ENCODE measurements around the gene ZNRF1.
A peak's percentile ranks its signal among the peaks of the same experiment; 100 is the strongest.
"Not testable (repeated sequence)": the region's sequence is repeated elsewhere in the genome, so short reads cannot be mapped to it uniquely, and the experiment has no call there.

ZNRF1 gene

DNA sequence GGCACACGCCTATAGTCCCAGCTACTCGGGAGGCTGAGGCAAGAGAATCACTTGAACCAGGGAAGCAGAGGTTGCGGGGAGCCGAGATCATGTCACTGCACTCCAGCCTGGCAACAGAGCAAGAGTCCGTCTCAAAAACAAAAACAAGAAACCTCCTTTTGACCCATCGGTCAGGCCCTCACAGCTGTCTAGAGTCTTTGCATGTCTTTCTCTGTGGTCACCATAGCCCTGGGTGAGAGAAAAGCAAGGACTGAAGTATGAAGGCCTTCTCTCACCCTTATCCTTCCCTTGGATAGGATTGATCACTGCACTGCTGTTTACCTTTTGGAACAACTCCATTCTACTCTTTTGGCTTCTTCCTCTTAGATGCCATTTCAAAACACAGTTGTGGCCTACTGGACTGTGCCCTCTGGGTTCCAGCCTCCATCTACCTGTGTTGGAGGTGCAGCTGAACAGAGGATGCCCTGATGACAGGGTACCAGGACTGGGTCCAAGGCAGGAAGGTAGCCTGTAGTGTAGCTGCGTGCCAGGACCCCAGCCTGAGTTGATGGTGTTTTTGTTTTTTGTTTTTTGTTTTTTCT lies 80.6 kb downstream of the ZNRF1 start:
- DNase-seq (ENCODE audit: low read depth) = no peak

- peak; percentile 69 for DNase-seq (ENCODE audit: low read depth)
Measured at GRCh38 chr16:75080205-75081029, 81.6 kb downstream of the ZNRF1 start.

GRCh38 chr16:75081179-75081859 lies 82.5 kb downstream of the ZNRF1 start:
- DNase-seq (ENCODE audit: low read depth) = no peak

DNA sequence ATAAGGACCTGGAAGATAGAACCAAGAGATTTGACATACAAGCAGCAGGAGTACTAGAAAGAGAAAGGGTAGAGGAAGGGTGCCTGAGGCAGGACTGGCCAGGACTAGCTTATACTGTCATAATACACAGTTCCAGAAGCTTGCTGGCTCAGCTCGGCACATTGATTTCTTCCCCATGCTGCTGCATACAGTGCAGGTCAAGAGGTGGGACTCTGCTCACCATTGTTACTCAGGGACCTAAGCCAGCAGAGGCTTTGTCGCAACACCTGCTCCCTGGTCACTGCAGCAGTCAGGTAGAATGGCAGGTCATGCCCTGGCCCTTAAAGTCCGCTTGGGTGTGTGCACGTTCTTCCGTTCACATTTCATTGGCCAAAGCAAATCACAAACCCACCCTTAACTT lies 85.0 kb downstream of the ZNRF1 start:
- no peak for DNase-seq (ENCODE audit: low read depth)

DNA sequence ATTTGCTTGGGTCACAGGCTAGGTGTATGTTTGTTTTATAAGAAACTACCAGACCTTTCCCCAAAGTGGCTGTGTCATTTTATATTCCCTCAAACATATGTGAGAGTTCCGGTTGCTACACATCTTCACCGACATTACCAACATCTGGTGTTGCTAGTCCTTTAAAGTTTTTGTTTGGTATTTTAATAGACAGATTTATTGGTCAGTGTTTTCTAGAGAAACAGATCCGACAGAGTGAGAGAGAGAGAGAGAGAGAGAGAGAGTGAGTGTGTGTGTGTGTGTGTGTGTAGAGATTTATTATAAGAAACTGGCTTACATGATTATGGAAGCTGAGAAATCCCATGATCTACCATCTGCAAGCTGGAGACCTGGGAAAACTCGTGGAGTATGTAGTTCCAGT lies 86.7 kb downstream of the ZNRF1 start:
- DNase-seq (ENCODE audit: low read depth) = no peak

DNA sequence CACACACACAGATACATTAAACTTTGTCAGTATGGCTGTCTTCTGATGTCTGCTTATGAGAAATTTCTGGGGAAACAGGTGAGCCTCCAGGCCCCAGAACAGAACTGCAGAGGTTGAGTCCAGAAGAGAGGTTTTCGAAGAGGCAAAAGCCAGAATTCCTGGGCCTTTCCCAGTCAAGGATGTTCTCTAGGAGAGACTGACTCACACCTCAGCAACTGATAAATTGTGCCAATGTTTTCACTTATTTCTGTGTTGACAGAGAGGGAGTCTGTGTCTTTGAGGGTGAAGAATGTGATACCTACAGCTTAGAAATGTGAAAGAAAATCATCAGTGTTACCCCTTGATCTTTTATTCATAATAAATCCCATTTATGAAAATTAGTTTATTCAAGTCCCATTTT lies 87.5 kb downstream of the ZNRF1 start:
- DNase-seq (ENCODE audit: low read depth) = peak; percentile 45

GRCh38 chr16:75086688-75087374 lies 88.0 kb downstream of the ZNRF1 start:
- no peak for DNase-seq (ENCODE audit: low read depth)

- peak; percentile 46 for DNase-seq (ENCODE audit: low read depth)
Measured at GRCh38 chr16:75087375-75087979, 88.7 kb downstream of the ZNRF1 start.

GRCh38 chr16:75088216-75088615 lies 89.4 kb downstream of the ZNRF1 start:
- no peak for DNase-seq (ENCODE audit: low read depth)

- no peak for DNase-seq (ENCODE audit: low read depth)
Measured at GRCh38 chr16:75088934-75089333, 90.1 kb downstream of the ZNRF1 start.

DNA sequence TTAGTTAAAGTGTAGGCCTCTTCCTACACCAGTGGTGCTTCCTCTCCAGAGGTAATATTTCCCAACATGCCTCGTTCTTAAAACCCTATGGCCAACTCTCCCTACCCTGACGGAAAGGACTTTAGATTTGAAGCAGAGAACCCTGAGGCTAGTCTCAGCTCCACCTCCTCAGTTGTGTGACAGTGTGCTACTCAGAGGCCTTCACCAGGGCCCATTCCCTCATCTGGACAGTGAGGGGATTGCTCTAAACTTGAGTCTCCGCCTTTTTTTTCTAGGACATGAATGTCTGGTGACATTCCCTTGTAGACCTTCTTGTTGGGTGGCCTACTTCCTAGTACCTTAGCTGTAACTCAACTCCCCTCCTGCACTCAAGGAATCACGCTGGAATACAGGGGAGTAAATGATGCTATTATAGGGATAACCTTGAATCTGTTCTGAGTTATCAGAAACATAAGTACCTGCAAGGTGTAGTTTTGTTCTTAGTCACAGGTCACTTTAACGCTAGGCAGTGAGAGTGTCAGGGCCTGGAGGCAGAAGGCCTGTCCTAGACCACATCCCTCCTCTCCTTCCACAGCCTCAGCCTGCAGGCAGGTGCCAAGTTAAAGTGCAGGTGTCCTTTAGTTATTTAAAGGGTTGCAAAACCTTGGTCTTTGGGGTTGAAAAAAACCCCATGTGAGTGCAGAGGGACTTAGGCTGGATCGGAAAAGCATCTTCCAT lies 90.8 kb downstream of the ZNRF1 start:
- no peak for DNase-seq (ENCODE audit: low read depth)

DNA sequence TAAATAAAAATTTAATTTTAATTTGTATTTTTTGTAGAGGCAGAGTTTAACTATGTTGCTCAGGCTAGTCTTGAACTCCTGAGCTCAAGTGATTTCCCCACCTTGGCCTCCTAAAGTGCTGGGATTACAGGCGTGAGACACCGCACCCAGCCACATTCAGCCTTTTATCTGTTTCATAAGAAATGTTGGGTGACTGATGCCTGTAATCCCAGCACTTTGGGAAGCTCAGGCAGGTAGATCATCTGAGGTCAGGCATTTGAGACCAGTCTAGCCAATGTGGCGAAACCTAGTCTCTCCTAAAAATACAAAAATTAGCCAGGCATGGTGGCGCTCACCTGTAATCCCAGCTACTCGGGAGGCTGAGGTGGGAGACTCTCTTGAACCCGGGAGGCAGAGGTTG lies 92.1 kb downstream of the ZNRF1 start:
- DNase-seq (ENCODE audit: low read depth) = peak; percentile 46

- DNase-seq (ENCODE audit: low read depth) = not testable (repeated sequence)
Measured at GRCh38 chr16:75091619-75092018, 92.8 kb downstream of the ZNRF1 start.

DNA sequence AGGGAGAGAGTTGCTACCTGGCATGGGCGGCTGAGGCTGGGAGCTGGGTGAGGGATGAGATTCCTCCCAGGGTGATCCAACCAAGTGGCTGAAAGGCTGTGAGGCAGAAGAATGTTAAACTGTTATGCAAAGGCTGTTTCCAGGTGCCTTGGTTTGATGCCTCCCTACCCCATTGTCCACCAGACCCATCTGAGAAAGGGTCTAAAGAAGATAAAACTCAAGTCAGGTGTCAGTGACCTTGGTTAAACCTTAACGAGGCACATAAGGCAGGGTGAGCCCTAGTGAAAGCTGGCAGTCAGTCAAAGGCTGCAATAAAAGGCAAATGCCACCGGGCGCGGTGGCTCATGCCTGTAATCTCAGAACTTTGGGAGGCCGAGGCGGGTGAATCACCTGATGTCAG lies 94.0 kb downstream of the ZNRF1 start:
- DNase-seq (ENCODE audit: low read depth) = no peak

DNA sequence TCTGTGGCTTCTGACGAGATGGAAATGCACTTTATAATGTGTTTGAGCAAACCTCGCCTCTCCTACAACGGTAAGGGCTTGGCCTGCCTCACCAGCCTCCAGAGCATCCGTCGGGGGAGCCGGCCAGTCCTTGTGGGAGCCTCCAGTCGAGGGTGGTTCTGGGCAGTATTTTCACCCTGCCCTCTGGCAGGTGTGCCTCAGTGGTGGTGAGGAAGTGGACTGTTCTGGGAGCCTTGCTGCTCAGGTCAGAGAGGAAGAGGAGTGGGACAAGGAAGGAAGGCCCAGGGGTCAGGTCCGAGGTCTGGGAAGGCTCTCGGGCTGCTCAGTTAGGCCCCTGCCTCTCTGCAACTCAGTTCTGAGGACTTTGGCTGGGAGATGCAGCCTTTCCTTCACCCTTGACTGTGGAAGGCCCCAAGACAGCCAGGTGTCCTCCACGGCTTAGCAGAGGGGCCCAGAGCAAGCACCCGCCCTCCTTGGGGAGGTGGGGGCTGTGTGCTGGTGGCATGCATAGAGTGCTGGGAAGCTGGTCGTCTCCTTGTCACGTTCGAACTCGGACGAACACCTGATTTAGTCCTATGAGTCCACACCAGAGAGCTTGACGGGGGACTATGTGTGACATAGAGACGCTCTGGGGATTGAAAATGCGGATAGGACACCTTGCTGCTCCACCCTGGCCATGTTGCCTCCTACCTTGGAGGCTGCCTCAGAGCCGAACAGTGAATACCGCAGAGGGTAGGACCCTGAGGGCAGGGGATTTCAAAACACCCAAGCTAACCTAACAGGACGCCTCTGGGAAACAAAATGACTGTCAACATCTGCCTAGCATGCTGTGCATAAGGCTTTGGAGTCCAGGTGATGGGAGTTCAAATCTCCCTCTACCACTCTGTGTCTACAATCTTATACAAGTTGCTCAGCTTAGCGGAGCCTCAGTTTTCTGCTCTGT lies 95.0 kb downstream of the ZNRF1 start:
- no peak for DNase-seq (ENCODE audit: low read depth)

DNA sequence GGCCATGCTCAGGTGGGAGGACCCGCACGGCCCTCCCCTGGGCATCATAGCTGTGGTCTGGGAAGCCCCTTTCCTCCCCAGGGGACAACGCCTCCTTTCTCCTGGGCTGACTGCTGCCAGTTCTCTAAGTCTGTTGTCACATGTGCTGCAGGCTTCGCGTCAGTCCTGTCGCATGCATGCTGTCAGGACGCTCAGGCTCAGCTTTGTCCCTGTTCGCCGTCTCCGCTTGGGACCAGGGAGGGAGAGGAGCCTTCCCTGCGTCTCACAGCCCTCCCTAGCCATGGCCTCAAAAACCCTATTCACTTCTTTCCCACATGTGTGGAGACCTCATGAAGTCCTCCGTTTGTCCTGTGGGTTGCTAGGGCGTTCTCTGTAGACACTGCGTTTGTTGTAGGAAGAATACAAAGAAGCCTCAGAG lies 96.4 kb downstream of the ZNRF1 start:
- no peak for DNase-seq (ENCODE audit: low read depth)

GRCh38 chr16:75096656-75097055 lies 97.8 kb downstream of the ZNRF1 start:
- DNase-seq (ENCODE audit: low read depth) = no peak

GRCh38 chr16:75097191-75097761 lies 98.5 kb downstream of the ZNRF1 start:
- no peak for DNase-seq (ENCODE audit: low read depth)

DNA sequence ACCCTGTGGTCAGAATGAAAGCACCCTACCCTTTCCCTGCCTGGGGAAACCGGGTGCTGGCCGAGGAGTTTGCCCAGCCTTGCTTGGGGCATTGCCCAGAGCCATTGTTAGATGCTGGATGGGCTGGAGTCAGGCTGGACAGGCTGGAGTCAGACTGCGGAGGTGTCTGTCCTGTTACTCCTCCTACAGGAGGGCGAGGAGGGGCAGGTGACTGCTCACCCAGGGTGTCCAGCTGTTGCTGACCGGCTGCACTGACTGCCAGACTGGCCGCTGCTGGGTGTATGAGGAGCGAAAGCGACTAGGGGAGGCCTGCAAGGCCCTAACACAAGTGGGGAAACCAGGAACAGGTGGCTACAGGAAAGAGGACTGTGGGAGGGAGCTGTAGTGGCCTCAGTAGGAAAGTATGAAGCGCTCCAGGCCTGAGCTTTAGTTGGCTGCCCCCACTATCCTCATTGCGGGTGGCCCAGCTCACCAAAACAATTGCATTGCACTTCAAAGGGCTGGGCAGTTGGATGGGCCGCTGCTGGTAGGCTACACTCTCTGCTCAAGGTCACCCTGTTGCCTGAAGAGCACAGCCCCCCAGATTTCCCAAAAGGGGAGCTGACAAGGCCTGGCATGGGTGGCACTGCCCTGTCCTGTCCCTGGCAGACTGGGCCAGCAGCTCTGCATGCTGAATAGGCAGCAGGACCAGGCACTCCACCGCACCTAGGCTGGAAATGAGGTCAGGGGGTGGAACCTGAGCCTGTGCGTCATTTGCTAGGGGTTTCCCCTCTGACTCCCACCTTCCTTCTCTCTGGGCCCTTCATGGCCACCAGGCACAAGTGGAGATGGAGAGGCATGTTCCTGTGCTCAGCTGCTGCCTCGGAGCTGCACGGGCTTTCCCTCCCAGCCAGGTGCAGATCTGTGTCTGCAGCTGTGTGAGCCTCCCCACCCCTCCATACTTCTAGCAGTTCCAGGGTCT lies 99.4 kb downstream of the ZNRF1 start:
- no peak for DNase-seq (ENCODE audit: low read depth)

Data from amniotic epithelial cell (primary cell).